Measurements from ENCODE around the gene CCNO.

Gene CCNO

GRCh38 chr5:55188656-55189540, 44.5 kb downstream of the CCNO start:
- no peaks in the 10 kb centered on the region for H3K9me3 ChIP-seq
- H3K4me1 ChIP-seq, result no peaks in the 10 kb centered on the region
- no peaks in the 10 kb centered on the region for H3K27me3 ChIP-seq
- no peaks in the 10 kb centered on the region for H4K20me1 ChIP-seq
- H3K9ac ChIP-seq, result no peak overlapping the region
- no peak overlapping the region for H3K4me2 ChIP-seq
- H3K4me3 ChIP-seq, result no peak overlapping the region
- no peak overlapping the region for H3K27ac ChIP-seq
- no peak for TF ChIP-seq Cebpa-rat (IDR thresholded peaks at IDR 0.05)
- no peaks in the 10 kb centered on the region for H3K36me3 ChIP-seq

- H3K36me3 ChIP-seq, result no peaks in the 10 kb centered on the region
- no peaks in the 10 kb centered on the region for H3K4me1 ChIP-seq
- H3K4me3 ChIP-seq, result no peak overlapping the region
- H4K20me1 ChIP-seq, result no peaks in the 10 kb centered on the region
- H3K27me3 ChIP-seq, result no peaks in the 10 kb centered on the region
- TF ChIP-seq Cebpa-rat (IDR thresholded peaks at IDR 0.05), result no peak
- no peak overlapping the region for H3K4me2 ChIP-seq
- no peaks in the 10 kb centered on the region for H3K9me3 ChIP-seq
- no peak overlapping the region for H3K9ac ChIP-seq
- H3K27ac ChIP-seq, result no peak overlapping the region
Observed at GRCh38 chr5:55187370-55187769, 46.0 kb downstream of the CCNO start.
